DOHH2 (cell line): ENCODE results near the gene SLC25A27.

Experiments used
- H3F3A ChIP-seq: fragments of 200-600 bp; sonication (generic), shearing (Covaris generic); 2 replicates; pipeline ENCODE4 v1.6.0; 2016; ENCODE audit warnings: antibody characterized with exemption, mild to moderate bottlenecking; ENCODE audit not compliant: control insufficient read depth, insufficient read depth
- H3K27ac ChIP-seq: fragments of 200-600 bp; sonication (generic); 2 replicates; pipeline ENCODE4 v1.5.1; 2014; ENCODE audit warnings: low read depth, mild to moderate bottlenecking, low read length, moderate library complexity
- H3K27me3 ChIP-seq: fragments of 200-600 bp; sonication (generic); 2 replicates; pipeline ENCODE4 v1.6.1; 2014; ENCODE audit warnings: mild to moderate bottlenecking, low read length, mixed read lengths; ENCODE audit not compliant: control insufficient read depth
- H3K36me3 ChIP-seq: fragments of 200-600 bp; sonication (generic); 2 replicates; pipeline ENCODE4 v1.6.1; 2014; ENCODE audit warnings: mild to moderate bottlenecking, low read length, moderate library complexity, mixed read lengths; ENCODE audit not compliant: control insufficient read depth
- H3K4me1 ChIP-seq: fragments of 200-600 bp; sonication (generic); 2 replicates; pipeline ENCODE4 v1.6.1; 2014; ENCODE audit warnings: mild to moderate bottlenecking, low read length, mixed read lengths; ENCODE audit not compliant: control insufficient read depth
- H3K4me2 ChIP-seq: fragments of 200-600 bp; sonication (generic); 2 replicates; pipeline ENCODE4 v1.6.0; 2014; ENCODE audit warnings: mild to moderate bottlenecking, low read length, moderate library complexity
- H3K4me3 ChIP-seq: fragments of 200-600 bp; sonication (generic); 2 replicates; pipeline ENCODE4 v1.5.1; 2014; ENCODE audit warnings: mild to moderate bottlenecking, low read length, mixed read lengths
- H3K79me2 ChIP-seq: fragments of 200-600 bp; sonication (generic); 2 replicates; pipeline ENCODE4 v1.6.1; 2014; ENCODE audit warnings: mild to moderate bottlenecking, low read length, mixed read lengths; ENCODE audit not compliant: control insufficient read depth
- H3K9me2 ChIP-seq: fragments of 200-600 bp; sonication (generic); replicated peaks from 2 replicates; pipeline ENCODE4 v1.6.1; 2014; ENCODE audit warnings: mild to moderate bottlenecking, low read length, mixed read lengths; ENCODE audit not compliant: control insufficient read depth
- H3K9me3 ChIP-seq: fragments of 200-600 bp; sonication (generic); 2 replicates; pipeline ENCODE4 v1.6.1; 2014; ENCODE audit warnings: antibody characterized with exemption, low read length, mixed read lengths; ENCODE audit not compliant: control insufficient read depth, insufficient read depth
- H4K20me1 ChIP-seq: fragments of 200-600 bp; sonication (generic); 2 replicates; pipeline ENCODE4 v1.6.0; 2014; ENCODE audit warnings: low read depth, mild to moderate bottlenecking, antibody characterized with exemption, low read length, moderate library complexity; ENCODE audit not compliant: control insufficient read depth, insufficient read depth
- CTCF ChIP-seq: fragments of 200-600 bp; sonication (generic); IDR thresholded peaks from one replicate; pipeline ENCODE4 v1.5.1; 2014; ENCODE audit warnings: antibody characterized with exemption, mild to moderate bottlenecking, low read depth, low read length; ENCODE audit not compliant: poor library complexity, severe bottlenecking
- EZH2phosphoT487 ChIP-seq: fragments of 200-600 bp; sonication (generic); IDR thresholded peaks from 2 replicates; pipeline ENCODE4 v1.6.1; 2017; ENCODE audit warnings: borderline replicate concordance, mild to moderate bottlenecking, antibody characterized with exemption, low read length, moderate library complexity, mixed read lengths

The SLC25A27 gene

GRCh38 chr6:46651006-46651405 lies 1.8 kb upstream of the SLC25A27 start:
- no peaks in the 10 kb centered on the region for H3K27me3 ChIP-seq
- H3K79me2 ChIP-seq = peaks cover 89% of the 10 kb centered on the region
- peaks cover 46% of the 10 kb centered on the region for H3K36me3 ChIP-seq
- no peaks in the 10 kb centered on the region for H3K9me2 ChIP-seq
- H3K27ac ChIP-seq = peak overlapping the region; percentile 76
- peak overlapping the region; percentile 83 for H3K4me2 ChIP-seq
- TF ChIP-seq CTCF (no peak), EZH2phosphoT487 (no peak)
- H4K20me1 ChIP-seq = no peaks in the 10 kb centered on the region
- H3F3A ChIP-seq = peaks cover 3% of the 10 kb centered on the region
- H3K4me1 ChIP-seq = peaks cover 54% of the 10 kb centered on the region
- H3K9me3 ChIP-seq = no peaks in the 10 kb centered on the region
- H3K4me3 ChIP-seq = peak overlapping the region; percentile 88

- H3K79me2 ChIP-seq = peaks cover 81% of the 10 kb centered on the region
- no peaks in the 10 kb centered on the region for H3K9me3 ChIP-seq
- H3K27me3 ChIP-seq = no peaks in the 10 kb centered on the region
- H4K20me1 ChIP-seq = no peaks in the 10 kb centered on the region
- peaks cover 3% of the 10 kb centered on the region for H3F3A ChIP-seq
- TF ChIP-seq EZH2phosphoT487 (no peak), CTCF (no peak)
- peak overlapping the region; percentile 83 for H3K4me2 ChIP-seq
- H3K4me1 ChIP-seq = peaks cover 46% of the 10 kb centered on the region
- no peaks in the 10 kb centered on the region for H3K9me2 ChIP-seq
- peaks cover 45% of the 10 kb centered on the region for H3K36me3 ChIP-seq
- H3K4me3 ChIP-seq = peak overlapping the region; percentile 88
- peak overlapping the region; percentile 76 for H3K27ac ChIP-seq
These were observed 959 bp upstream of the SLC25A27 start for GRCh38 chr6:46651816-46652215.

- peaks cover 3% of the 10 kb centered on the region for H3F3A ChIP-seq
- H3K4me2 ChIP-seq = peak overlapping the region; percentile 83
- H4K20me1 ChIP-seq = no peaks in the 10 kb centered on the region
- H3K4me3 ChIP-seq = peak overlapping the region; percentile 88
- peak overlapping the region; percentile 76 for H3K27ac ChIP-seq
- no peaks in the 10 kb centered on the region for H3K9me2 ChIP-seq
- peaks cover 43% of the 10 kb centered on the region for H3K36me3 ChIP-seq
- H3K9me3 ChIP-seq = no peaks in the 10 kb centered on the region
- H3K27me3 ChIP-seq = no peaks in the 10 kb centered on the region
- H3K4me1 ChIP-seq = peaks cover 42% of the 10 kb centered on the region
- peaks cover 77% of the 10 kb centered on the region for H3K79me2 ChIP-seq
- no peak for TF ChIP-seq CTCF
- TF ChIP-seq EZH2phosphoT487 = no peak
These were observed 558 bp upstream of the SLC25A27 start for GRCh38 chr6:46652232-46652602.
